Loucy (cell line): ENCODE data around the gene CTNNB1.

Source experiments
- EZH2phosphoT487 ChIP-seq: fragments of 200-600 bp; IDR thresholded peaks from 2 replicates; pipeline ENCODE4 v1.6.1; 2018; ENCODE audit warnings: antibody characterized with exemption, mild to moderate bottlenecking, moderate library complexity, borderline replicate concordance
- TF ChIP-seq, protein P1 (sequence below): fragments of 200-600 bp; sonication (generic); conservative IDR thresholded peaks from 2 replicates; pipeline ENCODE4 v1.5.1; 2014; ENCODE audit warnings: mild to moderate bottlenecking, antibody characterized with exemption, low read length

DNA sequence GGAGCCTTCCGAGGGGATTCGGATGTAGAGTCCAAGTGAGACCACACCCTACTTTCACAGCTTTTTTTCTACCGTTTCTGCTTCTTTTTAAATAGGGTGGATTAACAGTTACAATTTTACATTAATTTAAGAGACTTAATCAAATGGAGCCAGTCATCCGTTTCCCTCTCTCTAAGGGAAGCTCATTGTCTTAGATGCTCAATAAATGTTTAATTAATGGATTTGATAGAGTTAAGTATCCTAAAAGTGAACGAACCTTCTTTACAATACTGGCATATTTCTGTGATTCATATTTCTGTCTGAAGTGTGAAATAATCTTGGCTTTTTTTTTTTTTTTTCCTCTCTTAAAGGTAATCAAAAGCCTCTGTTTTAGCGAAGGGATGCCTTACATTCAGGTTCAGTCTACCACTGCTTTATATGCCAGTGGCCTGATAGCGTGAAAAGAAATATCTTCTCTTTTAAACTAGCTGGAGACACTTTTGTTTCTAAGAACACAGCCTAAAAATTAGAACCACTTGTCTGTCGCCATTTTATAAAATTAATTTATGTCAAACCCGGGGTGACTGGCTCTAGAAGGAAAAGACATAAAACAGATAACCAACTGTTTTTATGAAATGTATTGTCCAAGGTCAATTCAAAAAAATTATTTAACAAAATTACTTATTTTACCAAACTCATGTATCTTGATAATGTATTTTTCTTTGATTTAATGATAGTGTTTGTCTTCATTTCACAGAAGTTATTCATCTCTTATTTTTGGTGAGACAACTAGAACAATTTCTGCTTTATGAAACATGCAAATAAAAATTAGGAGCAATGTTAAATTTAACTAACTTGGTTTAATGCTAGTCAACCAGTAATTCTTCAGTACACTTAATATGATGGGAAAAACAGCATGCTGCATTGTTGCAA is 2.5 kb upstream of the CTNNB1 start:
- TF ChIP-seq, protein P1, sequence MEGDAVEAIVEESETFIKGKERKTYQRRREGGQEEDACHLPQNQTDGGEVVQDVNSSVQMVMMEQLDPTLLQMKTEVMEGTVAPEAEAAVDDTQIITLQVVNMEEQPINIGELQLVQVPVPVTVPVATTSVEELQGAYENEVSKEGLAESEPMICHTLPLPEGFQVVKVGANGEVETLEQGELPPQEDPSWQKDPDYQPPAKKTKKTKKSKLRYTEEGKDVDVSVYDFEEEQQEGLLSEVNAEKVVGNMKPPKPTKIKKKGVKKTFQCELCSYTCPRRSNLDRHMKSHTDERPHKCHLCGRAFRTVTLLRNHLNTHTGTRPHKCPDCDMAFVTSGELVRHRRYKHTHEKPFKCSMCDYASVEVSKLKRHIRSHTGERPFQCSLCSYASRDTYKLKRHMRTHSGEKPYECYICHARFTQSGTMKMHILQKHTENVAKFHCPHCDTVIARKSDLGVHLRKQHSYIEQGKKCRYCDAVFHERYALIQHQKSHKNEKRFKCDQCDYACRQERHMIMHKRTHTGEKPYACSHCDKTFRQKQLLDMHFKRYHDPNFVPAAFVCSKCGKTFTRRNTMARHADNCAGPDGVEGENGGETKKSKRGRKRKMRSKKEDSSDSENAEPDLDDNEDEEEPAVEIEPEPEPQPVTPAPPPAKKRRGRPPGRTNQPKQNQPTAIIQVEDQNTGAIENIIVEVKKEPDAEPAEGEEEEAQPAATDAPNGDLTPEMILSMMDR: no peak
- TF ChIP-seq EZH2phosphoT487: no peak
